SK-N-SH (cell line): ENCODE results near the gene EXOC1. TPM values are rescaled to one million over a fixed set of nuclear protein-coding genes. Genes with fewer than 3 reads are reported as not detected.
A peak's percentile ranks its signal among the peaks of the same experiment; 100 is the strongest.

Source experiments
- CTCF ChIA-PET: fragments of 300-600, 350-600 bp; formaldehyde crosslinking; extraction: SDS; loops from one replicate; lab custom pipeline; 2021; lab: Yijun Ruan, JAX
- POLR2A ChIA-PET: fragments of 350-600 bp; sonication (Branson Sonifier 250); formaldehyde crosslinking; extraction: SDS; loops from one replicate; lab custom pipeline; 2020; ENCODE audit warnings: antibody characterized with exemption, inconsistent platforms; lab: Yijun Ruan, JAX
- DNase-seq: peaks from one replicate; pipeline ENCODE4 v3.0.0; 2012
- H2AFZ ChIP-seq: fragments of 200-600 bp; sonication (generic); 2 replicates; pipeline ENCODE4 v1.8.1; 2016; ENCODE audit warnings: antibody characterized with exemption, mild to moderate bottlenecking, low read depth
- H3F3A ChIP-seq: fragments of 200-600 bp; sonication (generic); replicated peaks from 2 replicates; pipeline ENCODE3; 2016; ENCODE audit warnings: antibody characterized with exemption, mild to moderate bottlenecking; ENCODE audit not compliant: insufficient read depth
- H3K27ac ChIP-seq, 2 experiments: fragments of 200-500 bp in 1 of 2; fragments of 200-600 bp in 1 of 2; sonication (Bioruptor generic) in 1 of 2; sonication (generic), shearing (Covaris generic) in 1 of 2; 2 replicates each; pipeline versions ENCODE4 v1.5.1 to v1.6.1; 2014 to 2016; ENCODE audit warnings: low read depth in 2 of 2, inconsistent platforms in 1 of 2, low read length in 1 of 2, mild to moderate bottlenecking in 1 of 2, mixed read lengths in 1 of 2
- H3K27me3 ChIP-seq: fragments of 200-600 bp; sonication (generic), shearing (Covaris generic); 2 replicates; pipeline ENCODE4 v1.6.1; 2016; ENCODE audit warnings: mixed run types; ENCODE audit not compliant: insufficient read depth
- H3K36me3 ChIP-seq, 2 experiments: fragments of 200-500 bp in 1 of 2; fragments of 200-600 bp in 1 of 2; sonication (Bioruptor generic) in 1 of 2; sonication (generic) in 1 of 2; replicated peaks in 1 of 2; 2 replicates each; pipeline versions ENCODE3 to v1.5.1; 2014 to 2016; ENCODE audit warnings: low read length in 1 of 2, mild to moderate bottlenecking in 1 of 2; ENCODE audit not compliant: insufficient read depth in 2 of 2, control insufficient read depth in 1 of 2
- H3K4me1 ChIP-seq, 2 experiments: fragments of 200-500 bp in 1 of 2; fragments of 200-600 bp in 1 of 2; sonication (Bioruptor generic) in 1 of 2; sonication (generic), shearing (Covaris generic) in 1 of 2; 2 replicates each; pipeline versions ENCODE4 v1.5.1 to v1.6.1; 2014 to 2016; ENCODE audit warnings: low read depth in 1 of 2, low read length in 1 of 2, mixed run types in 1 of 2; ENCODE audit not compliant: insufficient read depth in 2 of 2, control insufficient read depth in 1 of 2
- H3K4me2 ChIP-seq: fragments of 200-600 bp; sonication (generic), shearing (Covaris generic); 2 replicates; pipeline ENCODE4 v1.6.1; 2017; ENCODE audit warnings: mixed run types
- H3K4me3 ChIP-seq, 2 experiments: fragments of 200-500 bp in 1 of 2; fragments of 200-600 bp in 1 of 2; sonication (Bioruptor generic) in 1 of 2; sonication (generic), shearing (Covaris generic) in 1 of 2; 2 replicates each; pipeline versions ENCODE4 v1.5.1 to v1.8.1; 2014 to 2016; ENCODE audit warnings: low read depth in 2 of 2, inconsistent platforms in 1 of 2, low read length in 1 of 2, mild to moderate bottlenecking in 1 of 2, mixed read lengths in 1 of 2, moderate library complexity in 1 of 2
- H3K79me2 ChIP-seq: fragments of 200-600 bp; sonication (generic); 2 replicates; pipeline ENCODE4 v1.8.1; 2017; ENCODE audit warnings: mild to moderate bottlenecking; ENCODE audit not compliant: insufficient read depth
- H3K9ac ChIP-seq: fragments of 200-600 bp; sonication (generic); 2 replicates; pipeline ENCODE4 v1.6.1; 2017; ENCODE audit warnings: mixed run types
- H3K9me2 ChIP-seq: fragments of 200-600 bp; sonication (generic); 2 replicates; pipeline ENCODE4 v1.6.1; 2017; ENCODE audit warnings: mixed run types
- H3K9me3 ChIP-seq: fragments of 200-600 bp; sonication (generic); 2 replicates; pipeline ENCODE4 v1.6.1; 2017; ENCODE audit warnings: mixed run types, mild to moderate bottlenecking, moderate library complexity
- H4K20me1 ChIP-seq: fragments of 200-600 bp; sonication (generic); 2 replicates; pipeline ENCODE4 v1.6.1; 2017; ENCODE audit warnings: mild to moderate bottlenecking, mixed run types; ENCODE audit not compliant: insufficient read depth
- CTCF ChIP-seq: fragments of 200-600 bp; sonication (generic); IDR thresholded peaks from 2 replicates; pipeline ENCODE4 v1.6.1; 2017; ENCODE audit warnings: antibody characterized with exemption, mild to moderate bottlenecking, moderate library complexity
- EP300 ChIP-seq, 2 experiments: IDR thresholded peaks; 2 replicates each; pipeline versions ENCODE4 v1.4.0 to v1.6.1; 2012; ENCODE audit warnings: borderline replicate concordance in 1 of 2, low read depth in 1 of 2, low read length in 1 of 2
- FOSL2 ChIP-seq: IDR thresholded peaks from 2 replicates; pipeline ENCODE4 v1.4.0; 2012; ENCODE audit warnings: low read depth, mild to moderate bottlenecking, moderate library complexity, borderline replicate concordance
- FOXJ3 ChIP-seq: sonication (generic); formaldehyde crosslinking; IDR thresholded peaks from 2 replicates; pipeline ENCODE4 v1.5.1; 2020; ENCODE audit warnings: mild to moderate bottlenecking, missing genetic modification reagents
- FOXM1 ChIP-seq: IDR thresholded peaks from 2 replicates; pipeline ENCODE4 v1.4.0; 2012; ENCODE audit warnings: low read depth, mild to moderate bottlenecking
- GATA2 ChIP-seq: sonication (generic); formaldehyde crosslinking; IDR thresholded peaks from 2 replicates; pipeline ENCODE4 v1.5.0; 2020; ENCODE audit warnings: mild to moderate bottlenecking, missing genetic modification reagents
- IRF3 ChIP-seq: fragments of 150-350 bp; IDR thresholded peaks from 2 replicates; pipeline ENCODE4 v1.6.1; 2016; ENCODE audit warnings: mild to moderate bottlenecking, low read depth, low read length
- JUND ChIP-seq: IDR thresholded peaks from 2 replicates; pipeline ENCODE4 v1.4.0; 2012
- MEF2A ChIP-seq: IDR thresholded peaks from 2 replicates; pipeline ENCODE4 v1.4.0; 2012; ENCODE audit warnings: low read depth, borderline replicate concordance
- MXI1 ChIP-seq: IDR thresholded peaks from 2 replicates; pipeline ENCODE4 v1.6.1; 2012; ENCODE audit warnings: mild to moderate bottlenecking, low read depth, low read length, improper control_type of control experiment
- NRF1 ChIP-seq: IDR thresholded peaks from 2 replicates; pipeline ENCODE4 v1.6.1; 2012; ENCODE audit warnings: low read depth, mild to moderate bottlenecking, low read length
- PBX3 ChIP-seq: IDR thresholded peaks from 2 replicates; pipeline ENCODE4; 2012
- RAD21 ChIP-seq: IDR thresholded peaks from 2 replicates; pipeline ENCODE4 v1.6.1; 2012; ENCODE audit warnings: mild to moderate bottlenecking, low read length
- RCOR1 ChIP-seq: fragments of 150-350 bp; IDR thresholded peaks from 2 replicates; pipeline ENCODE4 v1.6.1; 2017; ENCODE audit warnings: antibody characterized with exemption, low read length
- REST ChIP-seq: IDR thresholded peaks from 2 replicates; pipeline ENCODE4 v1.6.1; 2012; ENCODE audit warnings: mild to moderate bottlenecking, low read depth, low read length, moderate library complexity
- RFX5 ChIP-seq: IDR thresholded peaks from 2 replicates; pipeline ENCODE4 v1.6.1; 2012; ENCODE audit warnings: mild to moderate bottlenecking, improper control_type of control experiment, low read length
- RXRA ChIP-seq: IDR thresholded peaks from 2 replicates; pipeline ENCODE4 v1.4.0; 2012; ENCODE audit warnings: low read depth, mild to moderate bottlenecking, borderline replicate concordance
- SIN3A ChIP-seq: IDR thresholded peaks from 2 replicates; pipeline ENCODE4 v1.6.1; 2012; ENCODE audit warnings: low read depth, mild to moderate bottlenecking, low read length, moderate library complexity, borderline replicate concordance
- SMC3 ChIP-seq: IDR thresholded peaks from 2 replicates; pipeline ENCODE4 v1.6.1; 2012; ENCODE audit warnings: low read depth, low read length, improper control_type of control experiment
- TAF1 ChIP-seq: IDR thresholded peaks from 2 replicates; pipeline ENCODE4 v1.6.1; 2012; ENCODE audit warnings: low read depth, mild to moderate bottlenecking, low read length, moderate library complexity, borderline replicate concordance
- TEAD4 ChIP-seq: IDR thresholded peaks from 2 replicates; pipeline ENCODE4 v1.4.0; 2012; ENCODE audit warnings: mild to moderate bottlenecking, borderline replicate concordance; ENCODE audit not compliant: insufficient read depth
- USF2 ChIP-seq: fragments of 150-350 bp; IDR thresholded peaks from 2 replicates; pipeline ENCODE4 v1.6.1; 2017; ENCODE audit warnings: antibody characterized with exemption, low read length, low read depth, borderline replicate concordance
- polyA plus RNA-seq, 3 experiments: library from polyadenylated mRNA; depleted of rRNA; stranded (reverse); fragments of >200 nt; gene quantifications; 2 replicates each; pipeline ENCODE4 v1.2.3, GENCODE V29; 2012

Gene EXOC1
- polyA plus RNA-seq, 1 of the 3 experiments (the other 2 are of a cell fraction), result 13.5 TPM

- H3K4me2 ChIP-seq, result no peak overlapping the region
- no peak for TF ChIP-seq IRF3
- TF ChIP-seq REST, result no peak
- TF ChIP-seq JUND, result peak; percentile 21; the same call in 1 of the 2 replicates
- TF ChIP-seq RAD21, result no peak
- no peak for TF ChIP-seq TAF1
- TF ChIP-seq RCOR1, result peak; percentile 81; the same call in 1 of the 2 replicates
- 0 out of 2 replicates have a peak, but pooled peaks have one; percentile 60 for TF ChIP-seq FOXJ3
- TF ChIP-seq TEAD4, result peak; percentile 73; the same call in 1 of the 2 replicates
- TF ChIP-seq EP300 (IDR thresholded peaks at IDR 0.05; ENCODE audit: borderline replicate concordance in 1 of 2, low read depth in 1 of 2, low read length in 1 of 2), result peak; percentile 34 to 98; a peak in 3 of 4 replicates
- TF ChIP-seq SIN3A, result no peak
- peak; percentile 28; the same call in 1 of the 2 replicates for TF ChIP-seq PBX3
- TF ChIP-seq USF2, result no peak
- TF ChIP-seq RFX5, result 0 out of 2 replicates have a peak, but pooled peaks have one; percentile 23
- no peak for TF ChIP-seq CTCF
- TF ChIP-seq FOXM1, result no peak
- TF ChIP-seq RXRA, result no peak
- TF ChIP-seq GATA2, result peak; percentile 97
- TF ChIP-seq FOSL2, result no peak
- no peak for TF ChIP-seq SMC3
- TF ChIP-seq NRF1, result no peak
- peak; percentile 11; the same call in 1 of the 2 replicates for TF ChIP-seq MXI1
- no peak for TF ChIP-seq MEF2A
Measured at GRCh38 chr4:55903577-55903976, 50.1 kb downstream of the EXOC1 start.

More at GRCh38 chr4:55903577-55903976, 50.1 kb downstream of the EXOC1 start:
- Histone ChIP-seq H3K27ac (peak overlapping the region in 1 of 2 experiments; percentile 95; a peak in 3 of 4 replicates), H3K9me2 (no peaks in the 10 kb centered on the region), H3K4me1 (peaks cover 7 to 11% of the 10 kb centered on the region in 2 experiments; a peak in 1 of 4 replicates), H3K9me3 (no peaks in the 10 kb centered on the region), H3K79me2 (no peaks in the 10 kb centered on the region), H3K36me3 (peaks cover 45 to 59% of the 10 kb centered on the region in 2 experiments), H2AFZ (no peak overlapping the region), H3K9ac (no peak overlapping the region), H3K4me3 (no peak overlapping the region), H4K20me1 (no peaks in the 10 kb centered on the region), H3K27me3 (no peaks in the 10 kb centered on the region), H3F3A (peaks cover 11% of the 10 kb centered on the region)
- CTCF ChIA-PET, result interaction anchor here (0.9 to 4.7 kb wide), 5 partner anchors 11 to 397 kb away, joined by 3 to 23 read pairs (median 4); partner anchors contain the start of gene CEP135
- POLR2A ChIA-PET, result interaction anchor here (0.6 to 1.8 kb wide), 4 partner anchors 45 to 534 kb away, joined by 3 to 6 read pairs (median 3); partner anchors contain the start of gene CEP135
- peak; percentile 49 for DNase-seq
